Stimulated activated naive CD8-positive, alpha-beta T cell treated with anti-CD3 and anti-CD28 coated beads, Interleukin-15, Interleukin-2, amounts not matched to agents 100 ng/mL and 50 ng/mL, for 24 hours (primary cell): Measurements from ENCODE around the gene RBM19.

Source experiments
- H3K27ac Mint-ChIP-seq: one replicate; pipeline ENCODE4 v1.8.0; 2021; ENCODE audit warnings: mild to moderate bottlenecking, mixed read lengths
- H3K27me3 Mint-ChIP-seq: one replicate; pipeline ENCODE4 v1.8.0; 2021; ENCODE audit warnings: mixed read lengths
- H3K36me3 Mint-ChIP-seq: one replicate; pipeline ENCODE4 v1.8.0; 2021; ENCODE audit warnings: low read depth, mixed read lengths
- H3K4me1 Mint-ChIP-seq: one replicate; pipeline ENCODE4 v1.8.0; 2021; ENCODE audit warnings: low read depth, mixed read lengths
- H3K4me3 Mint-ChIP-seq: one replicate; pipeline ENCODE4 v1.8.0; 2021; ENCODE audit warnings: mild to moderate bottlenecking, mixed read lengths
- H3K9me3 Mint-ChIP-seq: one replicate; pipeline ENCODE4 v1.8.0; 2021; ENCODE audit warnings: mixed read lengths

RBM19 gene

DNA sequence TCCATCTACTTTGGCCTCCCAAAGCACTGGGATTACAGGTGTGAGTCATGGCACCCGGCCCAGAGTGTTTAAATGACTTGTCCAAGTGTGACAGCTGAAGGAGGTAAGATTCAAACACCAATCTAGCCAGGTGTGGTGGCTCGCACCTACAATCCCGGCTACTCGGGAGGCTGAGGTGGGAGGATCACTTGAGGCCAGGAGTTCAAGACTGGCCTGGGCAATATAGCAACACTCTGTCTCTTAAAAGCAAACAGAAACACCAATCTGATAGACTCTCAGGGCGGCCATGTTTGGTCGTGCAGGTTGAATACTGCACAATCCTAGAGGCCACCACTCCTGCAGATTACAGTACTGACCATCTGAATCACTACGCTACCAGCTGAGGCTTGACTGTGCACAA, 68.7 kb downstream of the RBM19 start:
- Mint-ChIP-seq H3K36me3 (peaks cover 60% of the 10 kb centered on the region), H3K27ac (no peak overlapping the region), H3K9me3 (no peaks in the 10 kb centered on the region), H3K4me3 (no peak overlapping the region), H3K27me3 (no peaks in the 10 kb centered on the region), H3K4me1 (peaks cover 2% of the 10 kb centered on the region)

DNA sequence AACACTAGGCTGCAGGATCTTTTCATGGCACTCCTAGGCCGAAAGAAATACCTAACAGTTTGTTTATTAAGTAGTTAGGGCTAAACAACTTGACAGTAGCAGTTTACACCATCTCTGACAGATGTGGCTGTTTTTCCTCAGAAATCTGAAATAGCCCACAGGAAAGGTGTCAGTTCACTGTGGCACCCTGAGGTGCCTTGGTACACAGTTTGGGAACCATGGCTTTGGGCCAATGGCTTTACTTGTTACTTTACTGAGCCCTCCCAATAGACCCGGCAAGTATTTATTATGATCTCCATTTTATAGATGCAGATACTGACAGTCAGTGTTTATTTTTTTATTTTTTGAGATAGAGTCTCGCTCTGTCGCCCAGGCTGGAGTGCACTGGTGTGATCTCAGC, 69.3 kb downstream of the RBM19 start:
- Mint-ChIP-seq H3K4me3 (no peak overlapping the region), H3K27me3 (no peaks in the 10 kb centered on the region), H3K27ac (no peak overlapping the region), H3K4me1 (peaks cover 8% of the 10 kb centered on the region), H3K36me3 (peaks cover 64% of the 10 kb centered on the region), H3K9me3 (no peaks in the 10 kb centered on the region)

DNA sequence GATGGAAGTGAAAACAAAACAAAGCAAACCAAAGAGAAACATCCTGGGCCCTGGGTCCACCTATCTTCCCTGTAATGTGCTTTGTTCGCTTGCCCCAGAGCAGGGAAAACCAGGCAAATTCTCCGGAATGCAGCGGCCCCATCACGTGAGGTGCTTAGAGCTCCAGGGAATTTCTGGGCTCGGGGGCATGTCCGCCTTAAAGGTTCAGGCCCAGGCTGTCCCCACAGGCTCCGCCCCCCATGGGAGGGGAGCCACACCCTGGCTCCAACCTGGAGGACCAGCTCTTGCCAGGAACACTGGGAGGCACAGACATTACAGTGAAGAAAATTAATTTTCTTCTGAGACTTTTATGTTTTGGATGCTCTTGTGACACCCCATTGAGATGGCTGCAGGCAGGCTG, 69.9 kb downstream of the RBM19 start:
- H3K9me3 Mint-ChIP-seq = no peaks in the 10 kb centered on the region
- H3K27me3 Mint-ChIP-seq = no peaks in the 10 kb centered on the region
- H3K36me3 Mint-ChIP-seq = peaks cover 61% of the 10 kb centered on the region

DNA sequence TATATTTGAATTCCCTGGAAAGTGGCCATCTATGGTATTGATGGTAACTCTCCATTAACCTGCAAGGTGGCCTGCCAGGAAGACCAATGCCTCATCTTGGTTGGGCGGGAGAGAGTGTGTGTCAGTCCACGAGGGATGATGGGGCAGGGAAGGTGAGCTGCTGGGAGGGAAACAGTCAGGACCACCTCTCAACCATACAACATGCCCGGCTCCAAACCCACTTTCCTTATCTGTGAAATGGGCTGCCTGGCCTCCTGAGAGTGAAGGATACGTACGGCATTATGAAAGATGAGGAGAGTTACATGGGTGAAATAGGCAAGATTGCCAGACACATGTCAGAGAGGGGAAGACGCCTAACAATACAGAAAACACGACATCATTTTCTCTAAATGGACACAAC, 70.9 kb downstream of the RBM19 start:
- H3K4me1 Mint-ChIP-seq = peaks cover 8% of the 10 kb centered on the region
- no peak overlapping the region for H3K27ac Mint-ChIP-seq
- H3K9me3 Mint-ChIP-seq = no peaks in the 10 kb centered on the region
- H3K27me3 Mint-ChIP-seq = no peaks in the 10 kb centered on the region
- peaks cover 64% of the 10 kb centered on the region for H3K36me3 Mint-ChIP-seq
- no peak overlapping the region for H3K4me3 Mint-ChIP-seq

More for the DNA sequence above, 69.9 kb downstream of the RBM19 start:
- H3K27ac Mint-ChIP-seq = no peak overlapping the region
- peaks cover 8% of the 10 kb centered on the region for H3K4me1 Mint-ChIP-seq
- no peak overlapping the region for H3K4me3 Mint-ChIP-seq

DNA sequence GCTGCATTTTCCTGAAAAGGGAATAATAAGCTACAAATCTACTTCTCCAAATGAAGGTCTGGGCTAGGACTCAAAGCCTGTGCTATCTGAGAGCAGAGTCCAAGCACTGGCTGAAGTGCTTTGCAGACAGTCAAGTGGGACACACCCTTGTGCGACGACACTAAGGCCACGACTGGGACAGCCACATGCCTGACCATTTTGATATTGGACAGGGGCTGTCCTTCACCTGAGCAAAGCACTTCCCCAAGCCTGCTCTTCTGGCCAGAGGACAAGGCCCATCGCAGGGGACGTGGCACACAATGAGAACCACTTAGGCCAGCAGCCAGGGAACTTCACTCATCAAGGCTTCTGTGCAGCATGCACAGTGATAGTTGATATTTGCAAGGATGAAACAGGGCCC, 71.4 kb downstream of the RBM19 start:
- H3K36me3 Mint-ChIP-seq = peaks cover 65% of the 10 kb centered on the region
- peaks cover 8% of the 10 kb centered on the region for H3K4me1 Mint-ChIP-seq
- no peaks in the 10 kb centered on the region for H3K27me3 Mint-ChIP-seq

DNA sequence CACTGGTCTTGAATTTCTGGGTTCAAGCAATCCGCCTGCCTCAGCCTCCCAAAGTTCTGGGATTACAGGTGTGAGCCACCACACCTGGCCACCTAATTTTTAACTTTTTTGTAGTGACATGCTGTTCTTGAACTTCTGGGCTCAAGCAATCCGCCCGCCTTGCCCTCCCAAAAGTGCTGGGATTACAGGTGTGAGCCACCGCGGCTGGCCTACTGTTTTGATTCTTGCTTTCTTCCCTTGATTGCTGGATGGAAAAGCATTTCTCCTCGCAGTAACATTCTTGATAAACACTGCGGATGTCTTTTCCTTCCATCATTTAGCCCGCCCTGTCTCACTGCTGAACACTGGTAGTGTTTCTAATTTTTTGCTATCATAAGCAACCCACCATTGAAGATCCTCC, 72.9 kb downstream of the RBM19 start:
- no peak overlapping the region for H3K27ac Mint-ChIP-seq
- no peaks in the 10 kb centered on the region for H3K9me3 Mint-ChIP-seq
- peaks cover 8% of the 10 kb centered on the region for H3K4me1 Mint-ChIP-seq
- no peaks in the 10 kb centered on the region for H3K27me3 Mint-ChIP-seq
- H3K4me3 Mint-ChIP-seq = no peak overlapping the region
- peaks cover 67% of the 10 kb centered on the region for H3K36me3 Mint-ChIP-seq

More for the DNA sequence above, 71.4 kb downstream of the RBM19 start:
- Mint-ChIP-seq H3K9me3 (no peaks in the 10 kb centered on the region), H3K4me3 (no peak overlapping the region), H3K27ac (no peak overlapping the region)

DNA sequence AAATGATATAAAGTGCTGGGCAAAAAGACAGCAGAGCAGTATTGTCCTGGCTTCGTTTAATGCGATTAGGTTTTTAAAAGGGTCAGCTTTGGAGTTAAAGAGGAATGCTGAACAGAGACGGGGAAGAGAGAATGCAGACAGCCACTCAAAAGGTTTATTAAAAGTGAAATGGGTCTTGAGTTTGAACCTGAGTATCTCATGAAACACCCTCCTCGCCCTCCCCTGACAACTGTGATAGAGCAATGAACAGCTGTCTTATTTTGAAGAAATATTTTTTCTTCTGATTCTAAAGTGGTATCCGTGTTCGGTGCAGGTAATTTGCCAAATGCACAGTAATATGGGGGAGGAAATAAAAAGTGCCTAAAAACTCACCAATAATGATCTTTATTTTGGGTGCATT, 73.6 kb downstream of the RBM19 start:
- no peak overlapping the region for H3K4me3 Mint-ChIP-seq
- H3K27me3 Mint-ChIP-seq = no peaks in the 10 kb centered on the region
- H3K36me3 Mint-ChIP-seq = peaks cover 68% of the 10 kb centered on the region
- H3K27ac Mint-ChIP-seq = peak overlapping the region; percentile 63
- H3K4me1 Mint-ChIP-seq = peaks cover 8% of the 10 kb centered on the region
- H3K9me3 Mint-ChIP-seq = no peaks in the 10 kb centered on the region

DNA sequence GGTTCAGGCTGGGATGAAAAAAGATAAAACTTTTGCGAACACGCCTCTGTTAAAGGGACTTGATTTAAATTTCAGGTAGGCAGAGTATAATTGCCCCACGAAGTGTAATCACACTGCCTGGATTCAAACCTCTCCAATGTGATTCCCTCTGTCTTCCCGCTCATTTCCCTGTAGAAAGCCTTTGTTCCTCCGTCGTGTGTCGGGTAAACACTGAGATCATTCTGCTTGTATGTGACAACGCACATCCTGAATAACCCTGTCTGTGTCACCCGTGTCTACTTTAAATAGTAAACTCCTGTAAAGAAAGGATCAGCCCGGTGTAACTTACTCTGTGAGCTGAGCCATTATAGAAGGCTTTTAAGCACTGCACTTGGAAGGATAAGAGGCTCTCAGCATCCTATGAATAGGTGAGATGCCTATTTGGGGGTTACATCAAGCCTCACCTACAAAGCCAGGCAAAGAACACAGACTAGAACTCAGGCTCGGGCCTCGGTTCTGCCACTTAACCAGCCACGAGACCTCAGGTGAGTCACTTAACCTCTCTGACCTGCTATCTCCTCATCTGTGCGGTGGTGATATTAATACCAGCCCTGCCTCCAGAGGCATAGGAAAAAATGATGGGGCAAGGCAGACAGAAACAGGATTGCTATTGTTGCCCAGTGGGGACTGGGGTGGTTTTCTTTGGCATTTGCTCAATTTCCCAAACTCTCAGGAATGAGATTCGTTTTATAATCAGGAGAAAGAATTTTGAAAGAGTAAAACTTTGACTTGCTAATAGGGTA, 74.2 kb downstream of the RBM19 start:
- Mint-ChIP-seq H3K27ac (peak overlapping the region; percentile 63), H3K27me3 (no peaks in the 10 kb centered on the region), H3K4me1 (peaks cover 8% of the 10 kb centered on the region), H3K9me3 (no peaks in the 10 kb centered on the region), H3K4me3 (no peak overlapping the region), H3K36me3 (peaks cover 68% of the 10 kb centered on the region)

DNA sequence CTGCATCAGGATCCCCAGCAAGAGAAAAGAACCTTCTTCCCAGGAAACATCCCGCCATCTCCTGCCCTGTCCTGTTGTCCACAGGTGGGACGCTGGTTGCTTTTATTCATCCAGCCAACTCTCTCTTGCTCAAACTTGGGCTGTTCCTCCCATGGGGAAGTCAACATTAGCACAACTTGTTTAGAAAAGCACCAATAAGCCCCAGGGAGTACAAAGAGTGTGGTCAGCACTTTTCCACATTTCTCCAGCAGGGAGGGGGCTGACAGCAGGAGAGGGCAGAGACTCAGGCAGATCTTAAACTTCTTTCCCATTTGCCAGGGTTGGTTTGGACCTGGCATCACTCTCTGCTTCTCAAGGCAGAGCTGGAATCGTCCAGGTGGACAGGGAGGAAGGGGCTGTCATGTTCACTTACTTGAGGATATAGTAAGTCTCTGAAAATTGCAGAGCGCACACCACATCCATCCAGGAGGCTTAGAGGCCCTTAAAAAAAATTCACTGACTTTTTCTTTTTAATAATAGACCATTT, 74.9 kb downstream of the RBM19 start:
- Mint-ChIP-seq H3K9me3 (no peaks in the 10 kb centered on the region), H3K27me3 (no peaks in the 10 kb centered on the region), H3K4me3 (no peak overlapping the region), H3K4me1 (peaks cover 8% of the 10 kb centered on the region), H3K27ac (no peak overlapping the region), H3K36me3 (peaks cover 68% of the 10 kb centered on the region)

DNA sequence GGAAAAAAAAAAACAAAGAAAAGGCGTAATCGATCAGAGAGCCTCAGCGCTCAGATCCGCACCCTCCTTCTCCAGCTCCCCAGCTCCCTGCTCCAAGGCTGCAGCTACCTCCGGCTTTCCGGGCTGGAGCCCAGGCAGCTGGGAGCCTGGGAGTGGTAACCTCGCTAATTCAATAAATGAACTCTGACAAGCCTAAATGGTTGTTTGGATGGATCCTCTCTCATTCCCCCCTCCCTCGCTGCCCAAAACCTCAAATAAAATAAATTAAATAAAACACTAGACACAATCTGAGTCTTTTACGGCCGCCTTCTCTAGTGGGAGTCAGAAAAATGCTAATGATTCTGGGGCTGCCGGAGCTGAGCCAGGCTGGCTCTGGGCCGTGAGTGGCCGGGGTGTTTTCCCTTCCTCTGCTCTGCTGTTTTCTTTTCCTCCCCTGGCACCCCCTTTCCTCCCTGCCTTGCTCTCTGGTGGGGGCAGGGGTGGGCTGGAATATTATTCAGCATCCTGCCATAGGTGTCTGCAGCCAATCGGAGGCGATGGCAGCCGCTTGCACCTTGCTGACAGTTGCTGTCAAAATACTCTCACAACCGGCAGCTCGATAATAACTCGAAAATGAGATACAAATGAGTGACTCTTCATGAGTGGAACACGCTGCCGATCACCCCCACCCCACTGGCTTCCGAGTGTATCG, 76.1 kb downstream of the RBM19 start:
- Mint-ChIP-seq H3K27me3 (no peaks in the 10 kb centered on the region), H3K27ac (no peak overlapping the region), H3K4me1 (peaks cover 8% of the 10 kb centered on the region), H3K36me3 (peaks cover 62% of the 10 kb centered on the region), H3K4me3 (no peak overlapping the region), H3K9me3 (no peaks in the 10 kb centered on the region)

DNA sequence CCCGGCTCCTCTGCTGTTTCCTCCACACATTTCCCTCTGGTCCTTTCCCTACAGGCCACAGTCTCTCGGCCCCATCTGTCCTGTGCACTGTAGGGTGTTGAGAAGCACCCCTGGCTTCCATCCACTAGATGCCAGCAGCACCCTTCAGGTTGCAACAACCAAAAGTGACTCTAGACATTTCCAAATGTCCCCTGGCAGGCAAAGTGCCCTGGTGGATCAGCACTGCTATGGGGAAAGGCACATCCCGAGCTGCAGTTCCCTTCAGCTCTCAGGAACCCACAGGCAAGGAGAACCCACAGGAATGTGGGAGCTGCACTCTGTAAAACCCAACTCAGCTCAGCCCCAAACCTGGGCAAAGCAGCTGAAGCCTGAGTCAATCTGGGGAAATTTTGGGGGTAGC, 77.0 kb downstream of the RBM19 start:
- Mint-ChIP-seq H3K27ac (no peak overlapping the region), H3K4me3 (no peak overlapping the region), H3K9me3 (no peaks in the 10 kb centered on the region), H3K27me3 (no peaks in the 10 kb centered on the region), H3K36me3 (peaks cover 66% of the 10 kb centered on the region), H3K4me1 (peaks cover 8% of the 10 kb centered on the region)

DNA sequence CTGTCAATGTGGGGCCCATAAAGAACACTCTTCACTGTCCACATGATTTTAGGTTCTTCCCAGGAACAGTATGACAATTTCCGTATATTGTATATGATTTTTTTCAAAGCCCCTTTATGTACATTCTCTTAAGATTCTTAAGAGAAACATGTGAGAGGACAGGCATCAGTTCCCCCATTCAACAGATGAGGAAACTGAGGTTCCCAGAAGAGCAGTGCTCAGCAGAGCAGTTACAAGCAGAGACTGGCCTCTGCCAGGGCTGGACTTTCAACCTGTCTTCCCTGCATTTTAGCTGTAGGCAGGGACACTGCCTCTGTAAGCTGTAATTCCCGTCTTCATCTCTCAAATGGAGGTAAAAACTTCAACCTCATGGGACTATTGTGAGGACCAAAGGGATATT, 77.7 kb downstream of the RBM19 start:
- H3K27me3 Mint-ChIP-seq = no peaks in the 10 kb centered on the region
- no peak overlapping the region for H3K27ac Mint-ChIP-seq
- H3K4me3 Mint-ChIP-seq = no peak overlapping the region
- no peaks in the 10 kb centered on the region for H3K9me3 Mint-ChIP-seq
- H3K36me3 Mint-ChIP-seq = peaks cover 66% of the 10 kb centered on the region
- H3K4me1 Mint-ChIP-seq = peaks cover 8% of the 10 kb centered on the region

DNA sequence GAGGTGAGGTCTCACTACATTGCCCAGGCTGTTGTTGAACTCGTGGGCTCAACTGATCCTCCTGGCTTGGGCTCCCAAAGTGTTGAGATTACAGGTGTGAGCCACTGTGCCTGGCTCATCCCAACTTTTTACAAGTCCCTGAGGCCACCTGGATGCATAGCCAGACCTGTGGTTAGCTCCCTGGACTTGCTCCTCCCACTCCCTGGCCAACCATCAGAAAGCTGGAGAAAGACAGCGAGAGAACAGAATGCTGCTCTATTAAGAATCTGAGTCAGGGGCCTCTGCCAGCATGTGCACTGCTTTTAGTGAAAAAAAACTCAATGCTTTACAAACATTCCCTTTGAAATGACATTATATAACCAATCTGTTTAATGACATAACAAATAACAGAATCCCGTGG, 78.2 kb downstream of the RBM19 start:
- peaks cover 63% of the 10 kb centered on the region for H3K36me3 Mint-ChIP-seq
- H3K27me3 Mint-ChIP-seq = no peaks in the 10 kb centered on the region
- no peak overlapping the region for H3K27ac Mint-ChIP-seq
- H3K4me1 Mint-ChIP-seq = peaks cover 8% of the 10 kb centered on the region
- H3K4me3 Mint-ChIP-seq = no peak overlapping the region
- H3K9me3 Mint-ChIP-seq = no peaks in the 10 kb centered on the region

DNA sequence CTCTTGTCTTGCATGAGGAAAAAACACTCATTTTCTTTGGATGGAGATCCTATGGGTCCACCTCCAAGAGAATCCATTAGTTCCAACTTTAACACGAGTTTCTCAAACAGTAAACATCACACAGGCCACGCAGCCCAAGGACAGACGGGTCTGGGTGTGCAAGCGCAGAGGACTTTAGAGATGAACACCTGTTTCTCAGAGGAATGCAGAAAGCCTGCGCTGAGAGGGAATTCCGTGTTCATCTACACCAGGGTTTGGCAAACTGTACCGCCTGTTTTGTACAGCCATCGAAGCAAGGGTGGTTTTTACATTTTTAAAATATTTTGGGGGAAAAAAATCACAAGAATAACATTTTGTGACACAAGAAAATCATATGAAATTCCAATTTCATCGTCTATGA, 79.4 kb downstream of the RBM19 start:
- Mint-ChIP-seq H3K9me3 (no peaks in the 10 kb centered on the region), H3K27ac (no peak overlapping the region), H3K4me1 (no peaks in the 10 kb centered on the region), H3K4me3 (no peak overlapping the region), H3K27me3 (no peaks in the 10 kb centered on the region), H3K36me3 (peaks cover 57% of the 10 kb centered on the region)

DNA sequence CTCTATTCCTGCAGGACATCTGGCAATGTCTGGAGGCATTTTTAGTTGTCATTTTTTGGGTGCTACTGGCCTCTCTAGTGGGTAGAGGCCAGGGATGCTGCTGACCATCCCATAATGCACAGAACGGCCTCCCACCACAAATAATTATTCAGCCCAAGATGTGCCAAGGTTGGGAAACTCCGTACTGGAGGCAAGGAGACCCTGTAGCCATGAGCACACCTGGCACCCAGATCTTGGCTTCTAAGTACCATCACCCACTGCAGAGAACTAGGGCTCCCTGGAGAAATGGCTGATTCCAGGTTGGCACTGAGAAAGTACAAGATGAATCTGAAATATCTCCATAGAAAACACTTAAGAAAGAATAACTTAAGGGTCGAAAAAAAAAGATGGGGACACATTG, 81.7 kb downstream of the RBM19 start:
- peaks cover 64% of the 10 kb centered on the region for H3K36me3 Mint-ChIP-seq
- no peak overlapping the region for H3K27ac Mint-ChIP-seq
- no peaks in the 10 kb centered on the region for H3K9me3 Mint-ChIP-seq
- H3K27me3 Mint-ChIP-seq = no peaks in the 10 kb centered on the region
- H3K4me1 Mint-ChIP-seq = no peaks in the 10 kb centered on the region
- no peak overlapping the region for H3K4me3 Mint-ChIP-seq
